NOMO-1 (cell line): Measurements from ENCODE around the gene ACHE.
A peak's percentile ranks its signal among the peaks of the same experiment; 100 is the strongest.
"Not testable (repeated sequence)": the region's sequence is repeated elsewhere in the genome, so short reads cannot be mapped to it uniquely, and the experiment has no call there.

Source experiments
- DNase-seq, 2 experiments: peaks; one replicate each; lab custom pipeline; 2025; ENCODE audit not compliant: unreplicated experiment in 2 of 2; lab: John Stamatoyannopoulos, UW

The ACHE gene

GRCh38 chr7:100895701-100895955, at the start of gene ACHE:
Gene ACHE, minus strand, starts transcription at chr7:100895888. Its CDS starts 1,656 bp downstream, at chr7:100894232.
- no peak for DNase-seq

- no peak for DNase-seq
Measured at GRCh38 chr7:100944138-100944537, 48.5 kb upstream of the ACHE start.

- DNase-seq: no peak
Measured at GRCh38 chr7:100943693-100944092, 48.0 kb upstream of the ACHE start.

GRCh38 chr7:100942045-100942774, 46.5 kb upstream of the ACHE start:
- peak; percentile 51 to 53 for DNase-seq

GRCh38 chr7:100936167-100936566, 40.5 kb upstream of the ACHE start:
- DNase-seq: not testable (repeated sequence)

- not testable (repeated sequence) for DNase-seq
Measured at GRCh38 chr7:100935381-100935780, 39.7 kb upstream of the ACHE start.

GRCh38 chr7:100933734-100934133, 38.0 kb upstream of the ACHE start:
- no peak for DNase-seq

GRCh38 chr7:100929808-100930174, 34.1 kb upstream of the ACHE start:
- no peak for DNase-seq

GRCh38 chr7:100923616-100924015, 27.9 kb upstream of the ACHE start:
- DNase-seq: not testable (repeated sequence)

GRCh38 chr7:100921039-100921438, 25.4 kb upstream of the ACHE start:
- DNase-seq: no peak

- not testable (repeated sequence) for DNase-seq
Measured at GRCh38 chr7:100919779-100920437, 24.2 kb upstream of the ACHE start.

GRCh38 chr7:100919335-100919734, 23.6 kb upstream of the ACHE start:
- not testable (repeated sequence) for DNase-seq

GRCh38 chr7:100914879-100915447, 19.3 kb upstream of the ACHE start:
- no peak for DNase-seq

- DNase-seq: no peak
Measured at GRCh38 chr7:100914208-100914878, 18.7 kb upstream of the ACHE start.

- no peak for DNase-seq
Measured at GRCh38 chr7:100911484-100911883, 15.8 kb upstream of the ACHE start.

- peak; percentile 74 to 90 for DNase-seq
Measured at GRCh38 chr7:100910443-100910842, 14.8 kb upstream of the ACHE start.

- DNase-seq: no peak
Measured at GRCh38 chr7:100908512-100908911, 12.8 kb upstream of the ACHE start.

- DNase-seq: no peak
Measured at GRCh38 chr7:100902638-100903037, 7.0 kb upstream of the ACHE start.

GRCh38 chr7:100901921-100902332, 6.2 kb upstream of the ACHE start:
- no peak for DNase-seq

GRCh38 chr7:100900978-100901377, 5.3 kb upstream of the ACHE start:
- no peak for DNase-seq

GRCh38 chr7:100899432-100899831, 3.7 kb upstream of the ACHE start:
- no peak for DNase-seq
